ENCODE results near the gene NCK1. TPM values are rescaled to one million over a fixed set of nuclear protein-coding genes. Genes with fewer than 3 reads are reported as not detected.

Gene NCK1
- total and polyA plus RNA-seq, 2 of the 13 experiments (the other 11 are each of a cell fraction or from before 2014, with no cell fraction given), result 14.7 to 30.4 TPM

GRCh38 chr3:136913168-136913567, 51.2 kb downstream of the NCK1 start:
- intact Hi-C loops (cut with micrococcal nuclease; ENCODE audit: unreplicated experiment) (no loop called here), in situ Hi-C loops (cut with HindIII; ENCODE audit: extremely low pct_ligation_motif_present, low pct_unique_long_range_greater_than_20kb) (no loop called here)
- DNase-seq (ENCODE audit: low spot score) (no peak), FAIRE-seq (no peak), ATAC-seq (peak; percentile 44; the same call in 1 of the 3 replicates)
- peaks cover 5% of the 10 kb centered on the region; the same call in 1 of the 2 replicates for H4K20me1 ChIP-seq (ENCODE audit: insufficient read depth, low read length)
- TF ChIP-seq NR2F6 (IDR thresholded peaks at IDR 0.05) (no peak), NR2F6 (CRISPR knock-in tag; IDR thresholded peaks at IDR 0.05) (peak; percentile 44; the same call in 1 of the 2 replicates), GZF1 (CRISPR knock-in tag; IDR thresholded peaks at IDR 0.05) (no peak)
- peak overlapping the region; percentile 19 for H3K27ac ChIP-seq (ENCODE audit: extremely low read length, insufficient read depth, low read length)
- POLR2A ChIA-PET, result no interaction called here
- 100% methylated on average over 1 of the region's 1 CpG for WGBS (ENCODE audit: low lambda C conversion rate)
- no peaks in the 10 kb centered on the region for H3K36me3 ChIP-seq (replicated peaks in 1 of 2; ENCODE audit: control insufficient read depth in 1 of 2, insufficient read depth in 2 of 2, low read length in 2 of 2)
- no peak overlapping the region for H3K4me3 ChIP-seq (replicated peaks in 1 of 3; ENCODE audit: insufficient read depth in 1 of 3, low read depth in 2 of 3, low read length in 3 of 3)
- no peak overlapping the region for H2AFZ ChIP-seq (ENCODE audit: low read length)
- BruUV-seq (replicated peaks), result no TSS peak
- H3K9me3 ChIP-seq (ENCODE audit: low read length), result no peaks in the 10 kb centered on the region
- H3K9ac ChIP-seq (ENCODE audit: insufficient read depth, low read depth, low read length), result no peak overlapping the region
- H3K4me1 ChIP-seq (ENCODE audit: insufficient read depth, low read length), result peaks cover 14% of the 10 kb centered on the region
- H3K79me2 ChIP-seq (ENCODE audit: insufficient read depth, low read length), result peaks cover 83% of the 10 kb centered on the region
- H3K4me2 ChIP-seq (ENCODE audit: low read depth, low read length), result no peak overlapping the region
- no peaks in the 10 kb centered on the region for H3K27me3 ChIP-seq (ENCODE audit: control insufficient read depth in 1 of 2, insufficient read depth in 2 of 2, low read length in 2 of 2)
- CTCF ChIA-PET (ENCODE audit: low intra/inter-chr PET ratio, low total read pairs), result no interaction called here

GRCh38 chr3:136914739-136915138, 52.7 kb downstream of the NCK1 start:
- Histone ChIP-seq H3K36me3 (replicated peaks in 1 of 2; ENCODE audit: control insufficient read depth in 1 of 2, insufficient read depth in 2 of 2, low read length in 2 of 2) (no peaks in the 10 kb centered on the region), H2AFZ (ENCODE audit: low read length) (no peak overlapping the region), H3K4me2 (ENCODE audit: low read depth, low read length) (no peak overlapping the region), H3K27me3 (ENCODE audit: control insufficient read depth in 1 of 2, insufficient read depth in 2 of 2, low read length in 2 of 2) (no peaks in the 10 kb centered on the region), H3K4me1 (ENCODE audit: insufficient read depth, low read length) (peaks cover 22% of the 10 kb centered on the region), H3K27ac (ENCODE audit: extremely low read length, insufficient read depth, low read length) (no peak overlapping the region), H3K9me3 (ENCODE audit: low read length) (no peaks in the 10 kb centered on the region), H3K79me2 (ENCODE audit: insufficient read depth, low read length) (peaks cover 76% of the 10 kb centered on the region), H3K4me3 (replicated peaks in 1 of 3; ENCODE audit: insufficient read depth in 1 of 3, low read depth in 2 of 3, low read length in 3 of 3) (no peak overlapping the region), H3K9ac (ENCODE audit: insufficient read depth, low read depth, low read length) (no peak overlapping the region), H4K20me1 (ENCODE audit: insufficient read depth, low read length) (peaks cover 2% of the 10 kb centered on the region; the same call in 1 of the 2 replicates)
- TF ChIP-seq GMEB2 (CRISPR knock-in tag; IDR thresholded peaks at IDR 0.05; ENCODE audit: low read depth) (no peak), ZNF879 (CRISPR knock-in tag; IDR thresholded peaks at IDR 0.05) (no peak), MYNN (CRISPR knock-in tag; IDR thresholded peaks at IDR 0.05; ENCODE audit: low read depth) (no peak), TFAP4 (IDR thresholded peaks at IDR 0.05; ENCODE audit: borderline replicate concordance, low read depth) (no peak), ZKSCAN5 (CRISPR knock-in tag; IDR thresholded peaks at IDR 0.05) (no peak), ZNF782 (CRISPR knock-in tag; IDR thresholded peaks at IDR 0.05; ENCODE audit: borderline replicate concordance) (no peak), ELK4 (CRISPR knock-in tag; IDR thresholded peaks at IDR 0.05; ENCODE audit: borderline replicate concordance) (no peak), SMAD9 (CRISPR knock-in tag; IDR thresholded peaks at IDR 0.05) (no peak), ZC3H13 (CRISPR knock-in tag; IDR thresholded peaks at IDR 0.05) (no peak), ATM (IDR thresholded peaks at IDR 0.05; ENCODE audit: borderline replicate concordance) (no peak), ZFP36 (IDR thresholded peaks at IDR 0.05; ENCODE audit: borderline replicate concordance, low read depth, low read length, partially characterized antibody) (no peak), RORA (CRISPR knock-in tag; IDR thresholded peaks at IDR 0.05) (no peak), ZSCAN29 (CRISPR knock-in tag; conservative IDR thresholded peaks at IDR 0.05) (no peak), FOXP1 (IDR thresholded peaks at IDR 0.05) (no peak), FOXP1 (CRISPR knock-in tag; IDR thresholded peaks at IDR 0.05) (no peak)
- ATAC-seq, result no peak
- POLR2A ChIA-PET, result no interaction called here
- DNase-seq (ENCODE audit: low spot score), result no peak
- in situ Hi-C loops (cut with HindIII; ENCODE audit: extremely low pct_ligation_motif_present, low pct_unique_long_range_greater_than_20kb), result no loop called here
- FAIRE-seq, result no peak
- intact Hi-C loops (cut with micrococcal nuclease; ENCODE audit: unreplicated experiment), result no loop called here
- no TSS peak for BruUV-seq (replicated peaks)
- WGBS (ENCODE audit: low lambda C conversion rate), result 100% methylated on average over 3 of the region's 3 CpGs
- CTCF ChIA-PET (ENCODE audit: low intra/inter-chr PET ratio, low total read pairs), result no interaction called here
